IPS-18a (cell line): ENCODE results near the gene ABHD11.

Experiments
- H3K27ac ChIP-seq: one replicate; pipeline ENCODE4 v1.5.1; 2013; ENCODE audit warnings: low read length
- H3K27me3 ChIP-seq: one replicate; pipeline ENCODE4 v1.6.1; 2013; ENCODE audit warnings: mild to moderate bottlenecking, low read length; ENCODE audit not compliant: control insufficient read depth, insufficient read depth
- H3K36me3 ChIP-seq: one replicate; pipeline ENCODE4 v1.6.1; 2013; ENCODE audit warnings: low read depth, low read length; ENCODE audit not compliant: control insufficient read depth
- H3K4me1 ChIP-seq: one replicate; pipeline ENCODE4 v1.6.1; 2013; ENCODE audit warnings: low read depth, low read length; ENCODE audit not compliant: control insufficient read depth
- H3K4me3 ChIP-seq: one replicate; pipeline ENCODE4 v1.5.1; 2013; ENCODE audit warnings: low read length
- H3K9ac ChIP-seq: one replicate; pipeline ENCODE4 v1.6.1; 2013; ENCODE audit warnings: mild to moderate bottlenecking, low read length, moderate library complexity
- H3K9me3 ChIP-seq: one replicate; pipeline ENCODE4 v1.6.1; 2013; ENCODE audit warnings: low read depth, low read length; ENCODE audit not compliant: control insufficient read depth

ABHD11 gene

DNA sequence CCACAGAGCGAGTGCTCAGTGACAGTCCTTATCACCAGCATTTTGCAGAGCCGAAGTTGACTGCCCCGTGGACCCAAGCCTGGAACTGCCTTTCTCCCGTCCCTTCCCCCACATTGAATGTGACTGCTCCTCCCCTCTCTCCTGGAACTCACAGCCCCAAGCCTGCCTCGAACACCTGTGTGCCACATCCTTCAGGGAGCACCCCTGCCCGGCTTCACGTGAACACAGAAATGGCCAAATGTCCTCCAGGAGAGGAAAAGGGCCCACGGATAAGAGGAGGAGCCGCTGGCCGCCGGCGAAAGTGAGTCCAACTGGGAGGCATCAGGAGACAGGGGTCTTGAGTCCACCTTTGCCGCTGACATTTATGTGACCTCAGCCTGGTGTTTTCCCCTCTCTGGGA, 35.4 kb downstream of the ABHD11 start:
- Histone ChIP-seq H3K9ac (no peak overlapping the region), H3K4me1 (peaks cover 12% of the 10 kb centered on the region), H3K4me3 (peak overlapping the region; percentile 54)

DNA sequence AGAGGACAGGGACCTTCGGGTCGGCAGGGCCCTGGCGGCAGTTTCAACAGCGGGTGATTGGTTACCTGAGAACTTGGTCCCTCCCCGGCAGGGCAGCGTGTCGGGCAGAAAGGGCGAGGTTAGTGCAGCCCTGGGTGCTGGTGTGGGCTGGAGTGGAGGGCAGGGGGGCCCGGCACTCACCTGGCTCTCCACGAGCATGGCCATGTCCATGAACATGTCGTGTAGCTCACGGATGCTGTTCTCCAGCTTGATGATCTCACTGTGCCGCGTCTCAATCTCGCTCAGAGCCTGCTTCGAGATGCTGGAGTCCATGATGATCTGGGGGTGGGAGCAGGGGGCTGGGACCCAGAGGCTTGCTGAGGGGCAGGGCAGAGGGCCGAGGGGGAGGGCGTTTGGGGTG, 35.9 kb downstream of the ABHD11 start:
- Histone ChIP-seq H3K36me3 (peaks cover 12% of the 10 kb centered on the region), H3K9ac (no peak overlapping the region), H3K27me3 (no peaks in the 10 kb centered on the region), H3K4me3 (no peak overlapping the region), H3K27ac (no peak overlapping the region), H3K9me3 (no peaks in the 10 kb centered on the region), H3K4me1 (peaks cover 12% of the 10 kb centered on the region)

More for the DNA sequence above, 35.4 kb downstream of the ABHD11 start:
- H3K27ac ChIP-seq, result no peak overlapping the region
- no peaks in the 10 kb centered on the region for H3K27me3 ChIP-seq
- H3K9me3 ChIP-seq, result no peaks in the 10 kb centered on the region
- peaks cover 8% of the 10 kb centered on the region for H3K36me3 ChIP-seq

DNA sequence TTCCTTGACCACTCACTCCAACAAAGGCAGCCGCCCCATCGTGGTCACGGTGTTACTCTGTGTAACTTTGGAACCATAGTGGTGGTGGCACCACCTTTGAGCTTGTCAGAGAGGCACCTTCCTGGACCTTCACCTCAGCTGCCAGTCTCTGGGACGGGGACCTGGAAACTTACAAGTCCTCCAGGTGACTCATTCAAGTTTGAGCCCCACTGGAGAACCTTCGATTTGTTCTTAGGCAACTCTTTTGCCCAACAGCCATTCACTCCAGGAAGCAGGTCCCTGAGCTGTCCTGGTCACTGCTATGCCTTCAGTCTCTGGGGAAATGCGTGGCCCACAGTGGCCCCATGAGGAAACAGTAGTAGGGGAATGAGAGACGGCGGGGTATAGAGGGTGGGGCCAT, 36.4 kb downstream of the ABHD11 start:
- H3K9me3 ChIP-seq, result no peaks in the 10 kb centered on the region
- H3K9ac ChIP-seq, result no peak overlapping the region
- H3K4me1 ChIP-seq, result peaks cover 12% of the 10 kb centered on the region
- no peaks in the 10 kb centered on the region for H3K27me3 ChIP-seq
- no peak overlapping the region for H3K4me3 ChIP-seq
- H3K27ac ChIP-seq, result no peak overlapping the region
- H3K36me3 ChIP-seq, result peaks cover 17% of the 10 kb centered on the region

DNA sequence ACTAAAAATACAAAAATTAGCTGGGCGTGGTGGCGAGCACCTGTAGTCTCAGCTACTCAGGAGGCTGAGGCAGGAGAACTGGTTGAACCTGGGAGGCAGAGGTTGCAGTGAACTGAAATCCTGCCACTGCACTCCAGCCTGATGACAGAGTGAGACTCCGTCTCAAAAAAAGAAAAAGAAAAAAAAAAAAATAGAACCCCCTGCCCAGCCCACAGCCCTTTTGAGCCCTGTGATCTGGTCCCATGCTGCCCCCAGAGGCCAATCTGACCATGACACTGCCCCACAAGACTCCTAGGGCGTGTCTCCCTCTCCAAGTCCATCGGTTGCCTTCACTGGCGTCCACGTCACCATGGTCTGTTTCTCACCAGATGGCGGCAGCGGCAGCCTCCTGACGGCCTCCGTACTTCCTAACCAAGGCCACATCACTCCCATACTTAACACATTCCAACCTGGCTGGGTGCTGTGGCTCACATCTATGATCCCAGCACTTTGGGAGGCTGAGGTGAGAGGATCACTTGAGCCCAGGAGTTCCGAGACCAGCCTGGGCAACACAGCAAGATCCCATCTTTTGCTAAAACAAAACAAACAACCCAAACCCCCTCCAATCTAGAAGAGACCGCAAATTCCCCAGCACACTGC, 37.1 kb downstream of the ABHD11 start:
- Histone ChIP-seq H3K36me3 (peaks cover 24% of the 10 kb centered on the region), H3K4me1 (peaks cover 12% of the 10 kb centered on the region), H3K9me3 (no peaks in the 10 kb centered on the region)

DNA sequence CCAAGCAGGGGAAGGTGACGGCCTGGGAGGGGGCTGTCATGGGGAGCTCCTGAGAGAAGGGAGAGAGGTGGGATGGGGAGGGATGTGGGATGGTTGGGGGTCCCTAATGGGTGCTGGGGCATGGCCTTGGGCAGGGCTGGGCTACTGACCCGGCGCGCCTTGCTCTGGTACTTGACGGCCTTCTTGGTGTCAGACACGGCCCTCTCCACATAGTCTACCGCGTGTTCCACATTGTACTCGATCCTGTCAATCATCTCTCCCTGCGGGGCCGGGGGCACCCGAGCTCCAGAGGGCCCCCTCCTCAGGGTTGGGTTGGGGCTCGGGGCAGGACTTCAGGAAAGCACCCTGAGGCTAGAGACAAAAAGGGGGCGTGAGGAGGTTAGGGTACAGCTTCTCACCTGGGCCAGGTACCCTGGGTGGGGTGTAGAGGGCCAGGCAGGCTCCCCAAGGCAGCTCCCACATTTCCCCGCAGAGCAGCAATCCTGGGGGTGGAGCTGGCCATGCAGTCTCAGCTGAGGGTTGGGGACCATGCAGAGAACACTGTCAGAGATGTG, 37.9 kb downstream of the ABHD11 start:
- H3K4me1 ChIP-seq, result peaks cover 12% of the 10 kb centered on the region
- no peaks in the 10 kb centered on the region for H3K9me3 ChIP-seq
- H3K9ac ChIP-seq, result no peak overlapping the region
- H3K27ac ChIP-seq, result no peak overlapping the region
- H3K4me3 ChIP-seq, result no peak overlapping the region
- H3K36me3 ChIP-seq, result peaks cover 32% of the 10 kb centered on the region
- H3K27me3 ChIP-seq, result no peaks in the 10 kb centered on the region

More for the DNA sequence above, 37.1 kb downstream of the ABHD11 start:
- Histone ChIP-seq H3K9ac (no peak overlapping the region), H3K27ac (no peak overlapping the region), H3K4me3 (no peak overlapping the region), H3K27me3 (no peaks in the 10 kb centered on the region)

DNA sequence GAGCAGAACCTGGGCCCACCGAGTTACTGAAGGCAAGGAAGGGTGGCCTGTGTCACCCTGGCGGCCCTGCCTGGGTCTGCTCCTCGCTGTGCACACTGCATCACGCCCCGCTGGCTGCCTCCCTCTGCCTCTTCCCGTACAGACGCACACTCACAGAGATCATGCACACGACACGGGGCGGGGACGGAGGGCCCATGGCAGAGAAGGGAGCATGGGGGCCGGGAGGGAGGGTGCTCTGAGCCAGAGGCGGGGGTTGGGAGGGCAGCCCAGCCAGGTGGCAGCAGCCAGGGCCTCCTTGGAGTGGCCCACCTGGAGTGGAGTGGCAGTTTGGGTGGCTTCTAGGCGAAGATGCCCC, 38.6 kb downstream of the ABHD11 start:
- Histone ChIP-seq H3K36me3 (peaks cover 35% of the 10 kb centered on the region), H3K27ac (no peak overlapping the region), H3K4me3 (no peak overlapping the region), H3K9ac (no peak overlapping the region), H3K4me1 (peaks cover 12% of the 10 kb centered on the region), H3K9me3 (no peaks in the 10 kb centered on the region), H3K27me3 (no peaks in the 10 kb centered on the region)

DNA sequence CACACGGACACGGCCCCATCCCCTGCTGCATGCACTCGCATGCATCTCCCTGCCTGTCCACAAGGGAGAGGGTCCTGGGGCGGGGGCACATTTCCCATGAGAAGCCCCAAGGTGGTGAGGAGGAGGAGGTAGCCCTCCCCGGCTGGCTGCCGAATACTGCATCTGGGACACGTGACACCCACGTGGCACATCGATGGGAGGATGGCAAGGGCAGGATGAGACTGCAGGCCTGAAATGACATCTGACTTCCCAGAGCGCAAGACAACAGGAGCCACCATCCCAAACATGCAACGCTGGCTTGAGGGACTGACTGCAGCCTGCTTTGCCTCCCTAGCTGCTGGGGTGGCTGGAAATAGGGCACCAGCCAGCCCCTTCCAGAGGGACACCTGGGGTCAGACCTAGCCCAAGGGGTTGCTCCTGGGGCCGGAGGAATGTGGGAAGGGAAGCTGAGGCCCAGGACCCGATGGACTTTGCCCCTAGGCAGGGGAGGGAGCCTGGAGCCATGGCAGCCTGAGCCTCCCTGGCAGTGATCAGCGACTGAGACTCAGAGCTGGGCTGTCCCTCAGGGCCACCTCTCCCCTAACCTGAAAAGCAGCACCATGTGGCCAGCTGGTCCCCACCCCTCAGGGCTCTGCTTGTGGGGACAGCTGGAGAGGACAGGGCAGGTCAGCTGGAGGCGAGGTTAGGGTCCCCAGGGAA, 39.1 kb downstream of the ABHD11 start:
- Histone ChIP-seq H3K36me3 (peaks cover 39% of the 10 kb centered on the region), H3K27me3 (no peaks in the 10 kb centered on the region), H3K4me1 (peaks cover 12% of the 10 kb centered on the region), H3K4me3 (no peak overlapping the region), H3K9ac (no peak overlapping the region), H3K9me3 (no peaks in the 10 kb centered on the region), H3K27ac (no peak overlapping the region)

DNA sequence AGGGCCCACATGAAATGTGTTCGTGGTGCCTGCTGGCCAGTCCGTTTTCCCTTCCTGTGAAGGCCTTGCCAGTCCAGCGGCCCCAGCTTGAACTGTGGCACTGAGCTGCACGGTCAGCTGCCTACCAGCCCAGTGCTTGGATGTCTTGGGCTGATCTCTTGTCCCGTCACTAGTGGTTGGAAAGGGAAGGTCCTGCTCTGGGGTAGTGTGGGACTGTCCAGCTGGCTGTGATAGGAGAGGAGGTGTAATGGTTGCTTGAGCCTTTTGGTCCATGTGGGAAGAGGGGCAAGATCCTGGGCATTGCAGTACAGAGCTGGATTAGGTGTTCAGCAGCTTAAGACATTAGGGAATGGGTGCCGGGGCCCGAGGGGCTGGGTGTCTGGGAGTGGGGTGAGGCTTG, 40.2 kb downstream of the ABHD11 start:
- Histone ChIP-seq H3K27ac (no peak overlapping the region), H3K27me3 (no peaks in the 10 kb centered on the region), H3K4me3 (no peak overlapping the region), H3K9ac (no peak overlapping the region), H3K9me3 (no peaks in the 10 kb centered on the region), H3K4me1 (peaks cover 5% of the 10 kb centered on the region), H3K36me3 (peaks cover 48% of the 10 kb centered on the region)

DNA sequence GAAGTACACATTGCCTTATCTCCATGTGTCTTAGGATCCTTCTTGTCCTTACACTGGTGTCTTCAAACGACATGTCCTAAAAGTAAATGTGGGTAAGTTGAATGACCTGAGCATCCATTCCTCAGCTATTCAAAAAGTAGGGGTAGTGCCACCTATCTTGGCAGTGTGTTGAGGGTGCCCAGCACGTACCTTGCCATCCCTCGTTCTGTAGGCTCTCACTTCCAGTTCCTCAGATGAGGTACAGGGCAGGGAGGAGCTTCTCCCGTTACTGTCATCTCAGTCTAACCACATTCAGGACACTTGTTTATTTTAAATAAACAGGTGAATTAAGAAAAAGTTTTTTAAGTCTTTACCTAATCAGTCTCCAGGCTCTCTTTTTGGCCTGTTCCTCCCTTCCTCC, 42.2 kb downstream of the ABHD11 start:
- H3K9me3 ChIP-seq, result no peaks in the 10 kb centered on the region
- H3K36me3 ChIP-seq, result peaks cover 62% of the 10 kb centered on the region
- no peak overlapping the region for H3K4me3 ChIP-seq

DNA sequence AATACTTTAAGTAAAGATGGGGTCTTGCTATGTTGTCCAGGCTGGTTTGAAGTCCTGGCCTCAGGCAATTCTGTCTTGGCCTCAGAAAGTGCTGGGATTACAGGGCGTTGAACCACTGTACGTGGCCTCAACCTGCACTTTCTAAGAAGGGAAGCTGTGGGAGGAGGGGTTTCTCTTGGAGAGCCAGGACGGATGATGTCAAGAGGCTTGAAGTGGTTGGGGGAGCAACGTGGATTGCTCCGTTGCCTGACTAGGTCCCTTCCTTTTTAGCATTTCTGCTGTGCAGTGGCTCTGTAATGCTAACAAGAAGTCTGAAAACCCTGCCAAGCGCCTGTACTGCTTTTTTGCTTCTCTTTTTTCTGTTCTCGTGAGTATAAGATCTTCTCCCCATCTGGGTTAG, 48.0 kb downstream of the ABHD11 start:
- Histone ChIP-seq H3K36me3 (peaks cover 63% of the 10 kb centered on the region), H3K4me3 (no peak overlapping the region), H3K9me3 (no peaks in the 10 kb centered on the region), H3K27ac (no peak overlapping the region), H3K9ac (no peak overlapping the region), H3K27me3 (no peaks in the 10 kb centered on the region), H3K4me1 (no peaks in the 10 kb centered on the region)

More for the DNA sequence above, 42.2 kb downstream of the ABHD11 start:
- Histone ChIP-seq H3K4me1 (no peaks in the 10 kb centered on the region), H3K27ac (no peak overlapping the region), H3K9ac (no peak overlapping the region), H3K27me3 (no peaks in the 10 kb centered on the region)

DNA sequence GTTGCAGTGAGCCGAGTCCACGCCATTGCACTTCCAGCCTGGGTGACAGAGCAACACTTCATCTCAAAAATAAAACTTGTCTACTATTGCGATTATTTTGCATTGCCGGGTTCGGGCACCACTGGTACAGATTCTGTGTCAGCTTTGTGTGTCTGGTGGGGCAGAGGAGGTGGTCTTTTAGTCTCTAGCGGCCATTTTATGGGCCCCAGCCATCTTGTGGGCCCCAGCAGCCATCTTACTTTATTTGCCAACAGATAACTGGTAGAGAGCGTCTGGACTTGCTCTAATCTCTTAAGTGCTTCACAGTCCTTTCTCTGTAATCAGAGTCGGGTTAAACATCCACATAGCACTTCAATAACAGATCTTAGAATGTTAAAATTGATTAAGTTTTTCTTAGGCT, 50.3 kb downstream of the ABHD11 start:
- no peaks in the 10 kb centered on the region for H3K4me1 ChIP-seq
- H3K4me3 ChIP-seq, result no peak overlapping the region
- H3K9ac ChIP-seq, result no peak overlapping the region
- H3K9me3 ChIP-seq, result no peaks in the 10 kb centered on the region
- H3K27ac ChIP-seq, result no peak overlapping the region
- H3K36me3 ChIP-seq, result peaks cover 47% of the 10 kb centered on the region
- no peaks in the 10 kb centered on the region for H3K27me3 ChIP-seq
